ENCODE results near the gene DIAPH1. TPM values are rescaled to one million over a fixed set of nuclear protein-coding genes. Genes with fewer than 3 reads are reported as not detected.
A peak's percentile ranks its signal among the peaks of the same experiment; 100 is the strongest.

DIAPH1 gene
- 20.1 TPM for polyA plus RNA-seq (ENCODE audit: insufficient read length)

GRCh38 chr5:141618804-141619554 is at the start of gene DIAPH1:
TSS of gene DIAPH1 (minus strand) at chr5:141619000. CDS start at chr5:141618914, 86 bp downstream.
- peak; percentile 77 for DNase-seq (ENCODE audit: low read depth)

GRCh38 chr5:141665995-141666940 is 47.5 kb upstream of the DIAPH1 start:
- no peak for DNase-seq (ENCODE audit: low read depth)

GRCh38 chr5:141664733-141665461 is 46.1 kb upstream of the DIAPH1 start:
- DNase-seq (ENCODE audit: low read depth), result peak; percentile 39

- no peak for DNase-seq (ENCODE audit: low read depth)
These were observed 44.7 kb upstream of the DIAPH1 start for GRCh38 chr5:141663506-141663905.

GRCh38 chr5:141662028-141662427 is 43.2 kb upstream of the DIAPH1 start:
- no peak for DNase-seq (ENCODE audit: low read depth)

- no peak for DNase-seq (ENCODE audit: low read depth)
These were observed 39.2 kb upstream of the DIAPH1 start for GRCh38 chr5:141657937-141658545.

- no peak for DNase-seq (ENCODE audit: low read depth)
These were observed 38.6 kb upstream of the DIAPH1 start for GRCh38 chr5:141657404-141657803.

- DNase-seq (ENCODE audit: low read depth), result no peak
These were observed 37.6 kb upstream of the DIAPH1 start for GRCh38 chr5:141656396-141656795.

GRCh38 chr5:141655020-141655419 is 36.2 kb upstream of the DIAPH1 start:
- no peak for DNase-seq (ENCODE audit: low read depth)

- DNase-seq (ENCODE audit: low read depth), result no peak
These were observed 35.5 kb upstream of the DIAPH1 start for GRCh38 chr5:141654298-141654697.

- DNase-seq (ENCODE audit: low read depth), result no peak
These were observed 32.9 kb upstream of the DIAPH1 start for GRCh38 chr5:141651728-141652105.

- DNase-seq (ENCODE audit: low read depth), result peak; percentile 20
These were observed 32.3 kb upstream of the DIAPH1 start, which contains the start of gene FCHSD1 for GRCh38 chr5:141650851-141651727. TSS of gene FCHSD1 (minus strand) at chr5:141651418. CDS start at chr5:141651368, 50 bp downstream.

- no peak for DNase-seq (ENCODE audit: low read depth)
These were observed 31.2 kb upstream of the DIAPH1 start for GRCh38 chr5:141649972-141650371.

- no peak for DNase-seq (ENCODE audit: low read depth)
These were observed 30.4 kb upstream of the DIAPH1 start for GRCh38 chr5:141649056-141649688.

- no peak for DNase-seq (ENCODE audit: low read depth)
These were observed 29.1 kb upstream of the DIAPH1 start for GRCh38 chr5:141647851-141648250.

- no peak for DNase-seq (ENCODE audit: low read depth)
These were observed 28.4 kb upstream of the DIAPH1 start for GRCh38 chr5:141647242-141647641.

- DNase-seq (ENCODE audit: low read depth), result no peak
These were observed 27.2 kb upstream of the DIAPH1 start for GRCh38 chr5:141646026-141646425.

GRCh38 chr5:141641634-141642267 is 23.0 kb upstream of the DIAPH1 start:
- DNase-seq (ENCODE audit: low read depth), result no peak

GRCh38 chr5:141640698-141641097 is 21.9 kb upstream of the DIAPH1 start:
- DNase-seq (ENCODE audit: low read depth), result no peak
